ENCODE results near the gene AXIN2. TPM values are rescaled to one million over a fixed set of nuclear protein-coding genes. Genes with fewer than 3 reads are reported as not detected.
A peak's percentile ranks its signal among the peaks of the same experiment; 100 is the strongest.

The AXIN2 gene
- total RNA-seq, 1 donor from 2014 or later = 17.9 TPM

DNA sequence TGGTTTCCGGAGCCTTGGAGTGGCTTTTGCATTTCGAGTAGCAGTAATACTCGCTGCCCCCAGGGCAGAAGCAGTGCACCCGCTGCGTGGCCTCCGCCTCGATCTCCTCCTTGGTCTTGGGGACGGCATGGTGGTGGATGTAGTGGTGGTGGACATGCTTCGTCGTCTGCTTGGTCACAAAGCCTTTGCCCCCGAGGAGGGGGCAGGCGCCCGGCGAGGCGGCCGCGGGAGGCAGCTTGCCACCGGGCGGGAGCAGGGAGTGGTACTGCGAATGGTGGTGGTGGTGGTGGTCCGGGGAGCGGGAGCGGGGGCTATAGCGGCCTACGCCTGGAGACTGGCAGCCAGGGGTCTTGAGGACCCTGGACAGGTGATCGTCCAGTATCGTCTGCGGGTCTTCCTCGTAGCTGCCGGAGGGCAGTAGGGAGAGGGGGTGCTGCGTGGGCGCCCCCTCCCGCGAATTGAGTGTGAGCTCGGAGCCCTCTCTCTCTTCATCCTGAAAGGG lies 24.1 kb downstream of the AXIN2 start:
- no peak overlapping the region for H3K4me3 ChIP-seq
- peaks cover 28% of the 10 kb centered on the region for H3K4me1 ChIP-seq
- no peaks in the 10 kb centered on the region for H3K27me3 ChIP-seq
- no peak for DNase-seq (ENCODE audit: extremely low spot score in 2 of 2)
- TF ChIP-seq POLR2AphosphoS5 (IDR thresholded peaks at IDR 0.05; ENCODE audit: insufficient read depth in 1 of 2, low read depth in 1 of 2) (no peak), POLR2A (IDR thresholded peaks at IDR 0.05) (no peak)
- TF ChIP-seq, protein P1, sequence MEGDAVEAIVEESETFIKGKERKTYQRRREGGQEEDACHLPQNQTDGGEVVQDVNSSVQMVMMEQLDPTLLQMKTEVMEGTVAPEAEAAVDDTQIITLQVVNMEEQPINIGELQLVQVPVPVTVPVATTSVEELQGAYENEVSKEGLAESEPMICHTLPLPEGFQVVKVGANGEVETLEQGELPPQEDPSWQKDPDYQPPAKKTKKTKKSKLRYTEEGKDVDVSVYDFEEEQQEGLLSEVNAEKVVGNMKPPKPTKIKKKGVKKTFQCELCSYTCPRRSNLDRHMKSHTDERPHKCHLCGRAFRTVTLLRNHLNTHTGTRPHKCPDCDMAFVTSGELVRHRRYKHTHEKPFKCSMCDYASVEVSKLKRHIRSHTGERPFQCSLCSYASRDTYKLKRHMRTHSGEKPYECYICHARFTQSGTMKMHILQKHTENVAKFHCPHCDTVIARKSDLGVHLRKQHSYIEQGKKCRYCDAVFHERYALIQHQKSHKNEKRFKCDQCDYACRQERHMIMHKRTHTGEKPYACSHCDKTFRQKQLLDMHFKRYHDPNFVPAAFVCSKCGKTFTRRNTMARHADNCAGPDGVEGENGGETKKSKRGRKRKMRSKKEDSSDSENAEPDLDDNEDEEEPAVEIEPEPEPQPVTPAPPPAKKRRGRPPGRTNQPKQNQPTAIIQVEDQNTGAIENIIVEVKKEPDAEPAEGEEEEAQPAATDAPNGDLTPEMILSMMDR (IDR thresholded peaks at IDR 0.05) = no peak
- H3K36me3 ChIP-seq = peaks cover 0 to 64% of the 10 kb centered on the region in 2 donors
- intact Hi-C loops (cut with DNase I) = no loop called here
- H3K9me3 ChIP-seq = no peaks in the 10 kb centered on the region
- no peak overlapping the region for H3K27ac ChIP-seq

DNA sequence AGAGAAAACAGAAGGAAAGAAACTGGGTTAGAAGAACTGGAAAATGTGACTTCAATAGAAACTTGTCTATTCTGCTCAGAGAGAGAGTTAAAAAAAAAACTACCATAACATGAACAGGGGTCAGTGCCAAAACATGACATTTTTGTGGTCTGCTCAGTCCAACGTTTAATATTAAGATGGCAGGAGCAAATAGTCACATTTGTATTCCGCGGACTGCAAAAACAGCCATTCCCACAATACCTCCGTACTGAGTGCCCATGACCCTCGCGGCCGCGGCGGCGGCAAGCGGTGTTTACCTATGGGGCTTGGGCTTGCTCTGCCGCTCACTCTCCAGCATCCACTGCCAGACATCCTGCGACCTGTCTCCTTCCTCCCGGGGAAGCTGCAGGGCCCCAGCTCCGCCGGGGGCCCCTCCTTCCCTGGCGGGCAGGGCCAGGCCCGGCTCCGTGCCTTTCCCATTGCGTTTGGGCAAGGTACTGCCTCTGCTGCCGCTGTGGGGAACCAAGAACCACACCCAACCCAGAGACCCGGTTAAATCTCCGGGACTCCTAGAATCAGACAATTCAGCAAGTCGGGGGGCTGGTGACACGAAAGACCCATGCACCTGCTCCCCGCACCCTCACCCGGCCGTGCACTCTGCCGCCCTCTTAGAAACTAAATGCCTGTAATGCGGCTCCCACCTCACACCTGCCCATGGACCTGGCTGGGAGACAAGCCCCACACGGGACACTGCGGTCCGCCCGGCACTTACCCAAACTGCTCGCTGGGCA lies 24.7 kb downstream of the AXIN2 start:
- Histone ChIP-seq H3K4me3 (no peak overlapping the region), H3K36me3 (peaks cover 0 to 64% of the 10 kb centered on the region in 2 donors), H3K4me1 (peaks cover 35% of the 10 kb centered on the region), H3K9me3 (no peaks in the 10 kb centered on the region), H3K27me3 (no peaks in the 10 kb centered on the region), H3K27ac (no peak overlapping the region)
- DNase-seq (ENCODE audit: extremely low spot score in 2 of 2) = no peak
- intact Hi-C loops (cut with DNase I) = no loop called here
- TF ChIP-seq, protein P1 (IDR thresholded peaks at IDR 0.05) = no peak
- no peak for TF ChIP-seq POLR2AphosphoS5 (IDR thresholded peaks at IDR 0.05; ENCODE audit: insufficient read depth in 1 of 2, low read depth in 1 of 2)
- TF ChIP-seq POLR2A (IDR thresholded peaks at IDR 0.05) = no peak

- H3K27ac ChIP-seq = no peak overlapping the region
- H3K9me3 ChIP-seq = no peaks in the 10 kb centered on the region
- no peak overlapping the region for H3K4me3 ChIP-seq
- H3K27me3 ChIP-seq = no peaks in the 10 kb centered on the region
- DNase-seq (ENCODE audit: extremely low spot score in 2 of 2) = no peak
- no peak for TF ChIP-seq POLR2A (IDR thresholded peaks at IDR 0.05)
- TF ChIP-seq, protein P1 (IDR thresholded peaks at IDR 0.05) = no peak
- no peak for TF ChIP-seq POLR2AphosphoS5 (IDR thresholded peaks at IDR 0.05; ENCODE audit: insufficient read depth in 1 of 2, low read depth in 1 of 2)
- H3K4me1 ChIP-seq = peaks cover 43% of the 10 kb centered on the region
- intact Hi-C loops (cut with DNase I) = no loop called here
- peaks cover 0 to 64% of the 10 kb centered on the region in 2 donors for H3K36me3 ChIP-seq
Observed at GRCh38 chr17:65535777-65536572, 25.5 kb downstream of the AXIN2 start.

DNA sequence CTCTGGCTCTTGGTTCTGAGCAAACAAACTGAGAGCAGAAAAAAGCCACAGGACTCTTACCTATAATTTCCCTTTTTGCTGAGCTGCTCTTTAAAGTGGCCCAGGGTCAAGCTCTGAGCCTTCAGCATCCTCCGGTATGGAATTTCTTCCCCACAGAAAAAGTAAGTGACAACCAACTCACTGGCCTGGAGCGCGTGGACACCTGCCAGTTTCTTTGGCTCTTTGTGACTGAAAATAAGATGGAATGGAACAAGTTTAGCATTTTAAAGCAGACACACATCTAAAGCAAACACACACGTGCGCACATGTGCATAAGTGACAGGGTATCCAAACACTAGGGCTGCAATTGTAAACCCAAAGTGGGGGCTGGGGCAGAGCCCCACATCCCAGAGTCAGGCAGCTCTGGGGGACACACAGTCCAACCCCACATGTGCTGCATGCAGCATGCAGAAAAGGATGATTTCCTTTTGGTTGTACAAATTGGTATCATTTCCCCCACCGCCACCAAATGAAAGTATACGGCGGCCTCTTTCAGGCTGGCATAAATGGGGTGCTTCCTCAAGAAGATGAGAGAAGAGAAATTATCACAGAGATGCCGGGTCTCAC lies 27.5 kb downstream of the AXIN2 start:
- no peak overlapping the region for H3K4me3 ChIP-seq
- H3K9me3 ChIP-seq = no peaks in the 10 kb centered on the region
- TF ChIP-seq, protein P1 (IDR thresholded peaks at IDR 0.05) = no peak
- no peak for TF ChIP-seq POLR2A (IDR thresholded peaks at IDR 0.05)
- no peak for TF ChIP-seq POLR2AphosphoS5 (IDR thresholded peaks at IDR 0.05; ENCODE audit: insufficient read depth in 1 of 2, low read depth in 1 of 2)
- no peaks in the 10 kb centered on the region for H3K27me3 ChIP-seq
- DNase-seq (ENCODE audit: extremely low spot score in 2 of 2) = no peak
- peaks cover 0 to 52% of the 10 kb centered on the region in 2 donors for H3K36me3 ChIP-seq
- intact Hi-C loops (cut with DNase I) = no loop called here
- peak overlapping the region; percentile 73 for H3K27ac ChIP-seq
- H3K4me1 ChIP-seq = peaks cover 51% of the 10 kb centered on the region

Data from vagina (tissue), 2 donors.